K562 (cell line): Measurements from ENCODE around the gene ZNF219. TPM values are rescaled to one million over a fixed set of nuclear protein-coding genes. Genes with fewer than 3 reads are reported as not detected.

Experiments
- ARNT ChIP-seq, 2 experiments: fragments of 450-650 bp; IDR thresholded peaks; 2 replicates each; pipeline ENCODE4 v1.6.1; 2016; ENCODE audit warnings: mild to moderate bottlenecking in 1 of 2
- GABPB1 ChIP-seq: sonication (generic); formaldehyde crosslinking; IDR thresholded peaks from 2 replicates; pipeline ENCODE4 v1.8.0; 2022; ENCODE audit warnings: mild to moderate bottlenecking, missing genetic modification reagents
- GTF2F1 ChIP-seq: IDR thresholded peaks from 2 replicates; pipeline ENCODE4 v1.6.1; 2011; ENCODE audit warnings: low read depth, low read length, improper control_type of control experiment
- HNRNPK ChIP-seq: fragments of 200-400 bp; formaldehyde crosslinking; IDR thresholded peaks from one replicate; pipeline ENCODE4 v1.6.1; 2018; ENCODE audit warnings: mild to moderate bottlenecking, low read depth, low read length; ENCODE audit not compliant: poor library complexity, severe bottlenecking
- MCM7 ChIP-seq, 2 experiments: fragments of 450-650 bp; IDR thresholded peaks; 2 replicates each; pipeline ENCODE4 v1.6.1; 2016 to 2018
- TOE1 ChIP-seq, 2 experiments: fragments of 450-650 bp in 1 of 2; sonication (generic) in 1 of 2; formaldehyde crosslinking in 1 of 2; IDR thresholded peaks; 2 replicates each; pipeline versions ENCODE4 v1.7.1 to v1.8.0; 2016 to 2022; ENCODE audit warnings: borderline replicate concordance in 2 of 2, mild to moderate bottlenecking in 2 of 2, antibody characterized with exemption in 1 of 2, inconsistent platforms in 1 of 2, low read depth in 1 of 2, missing genetic modification reagents in 1 of 2, moderate library complexity in 1 of 2
- ZNF133 ChIP-seq: fragments of 250-450 bp; sonication (Bioruptor Pico); IDR thresholded peaks from 2 replicates; pipeline ENCODE4 v1.4.0; 2020; ENCODE audit warnings: mild to moderate bottlenecking
- ZNF143 ChIP-seq: sonication (generic); formaldehyde crosslinking; IDR thresholded peaks from 2 replicates; pipeline ENCODE4 v1.9.0; 2022; ENCODE audit warnings: mild to moderate bottlenecking, missing genetic modification reagents
- ZNF175 ChIP-seq: fragments of 200-800 bp; sonication (Bioruptor generic); IDR thresholded peaks from 2 replicates; pipeline ENCODE4 v1.6.1; 2016; ENCODE audit warnings: low read depth, mild to moderate bottlenecking, missing genetic modification characterization, missing compliant biosample characterization
- ZNF354B ChIP-seq: fragments of 250-450 bp; sonication (Bioruptor Pico); IDR thresholded peaks from 2 replicates; pipeline ENCODE4 v1.4.0; 2020
- ZNF717 ChIP-seq: fragments of 250-450 bp; sonication (Bioruptor Pico); IDR thresholded peaks from 2 replicates; pipeline ENCODE4 v1.5.0; 2021
- polyA plus RNA-seq, 8 experiments: library from polyadenylated mRNA; depleted of rRNA in 4 of 8; stranded (reverse) in 5 of 8; unstranded in 3 of 8; fragments of >200 nt; fragmentation: Nextera tagmentation in 2 of 8; fragmentation: Illumina TruSeq in 1 of 8; extraction: Ambion mirVana in 2 of 8; extraction: Trizol in 1 of 8; gene quantifications; 2 replicates each; pipeline versions ENCODE4 v1.2.1 to v1.2.3, GENCODE V29; 2011 to 2014; ENCODE audit warnings: inconsistent platforms in 1 of 8, missing spikeins in 1 of 8
- total RNA-seq, 7 experiments: library from RNA; depleted of rRNA in 6 of 7; stranded (reverse); fragments of >200 nt in 6 of 7; fragmentation: Illumina TruSeq in 2 of 7; extraction: Trizol in 2 of 7; gene quantifications; 2 replicates each; pipeline versions ENCODE4 v1.2.1 to v1.2.3, GENCODE V29; 2011 to 2021; ENCODE audit warnings: low replicate concordance in 1 of 7
- TF ChIP-seq, protein P1 (sequence below): fragments of 450-650 bp; IDR thresholded peaks from 2 replicates; pipeline ENCODE4 v1.6.1; 2016; ENCODE audit warnings: mild to moderate bottlenecking, moderate library complexity
- TF ChIP-seq, protein P2 (sequence below), 2 experiments: fragments of 150-350 bp in 1 of 2; IDR thresholded peaks; 2 replicates each; pipeline ENCODE4 v1.6.1; 2012 to 2016; ENCODE audit warnings: low read depth in 2 of 2, low read length in 2 of 2, mild to moderate bottlenecking in 1 of 2, moderate library complexity in 1 of 2

ZNF219 gene
- total and polyA plus RNA-seq, 9 of the 15 experiments (the other 6 are each of a cell fraction or from before 2014, with no cell fraction given), result 0.29 to 10.6 (median 2.8) TPM

DNA sequence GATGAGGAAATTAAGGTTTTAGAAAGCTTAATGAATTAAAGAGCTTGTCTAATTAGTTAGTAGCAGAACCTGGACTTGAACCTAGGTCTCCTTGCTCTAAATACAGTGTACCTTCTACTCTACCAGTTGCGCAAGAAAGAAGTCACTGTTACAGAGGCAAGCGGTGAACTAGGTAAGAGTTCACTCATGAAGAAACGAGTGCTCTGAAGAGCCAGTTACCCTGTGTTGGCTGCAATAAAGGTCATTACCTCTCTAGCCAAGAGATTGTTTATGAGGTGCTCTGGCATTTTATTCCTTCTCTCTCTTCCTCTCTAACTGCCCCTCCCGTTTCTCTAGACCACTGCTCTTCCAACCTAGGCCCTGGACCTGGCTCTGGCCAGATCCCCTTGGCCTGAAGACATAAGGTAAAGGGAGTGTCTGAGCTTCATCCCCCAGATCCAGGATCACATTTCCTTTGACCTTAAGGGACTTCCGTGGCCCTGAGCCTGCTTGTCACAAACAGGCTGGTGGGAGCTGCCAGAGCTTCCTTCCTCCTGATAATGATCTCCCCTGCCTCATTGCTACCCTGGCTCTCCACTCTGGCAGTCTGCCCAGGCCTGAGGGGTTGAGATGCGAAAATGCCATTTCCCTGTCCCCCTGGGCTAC is 54.4 kb downstream of the ZNF219 start (continued):
- TF ChIP-seq ZNF143 (CRISPR knock-in tag), result no peak
- TF ChIP-seq HNRNPK, result no peak
- no peak for TF ChIP-seq GABPB1 (CRISPR knock-in tag)
- no peak for TF ChIP-seq ARNT (IDR thresholded peaks at IDR 0.05)
- TF ChIP-seq ZNF354B (CRISPR knock-in tag), result no peak
- no peak for TF ChIP-seq ZNF175 (CRISPR knock-in tag)
- no peak for TF ChIP-seq ZNF133 (CRISPR knock-in tag)
- TF ChIP-seq, protein P1, sequence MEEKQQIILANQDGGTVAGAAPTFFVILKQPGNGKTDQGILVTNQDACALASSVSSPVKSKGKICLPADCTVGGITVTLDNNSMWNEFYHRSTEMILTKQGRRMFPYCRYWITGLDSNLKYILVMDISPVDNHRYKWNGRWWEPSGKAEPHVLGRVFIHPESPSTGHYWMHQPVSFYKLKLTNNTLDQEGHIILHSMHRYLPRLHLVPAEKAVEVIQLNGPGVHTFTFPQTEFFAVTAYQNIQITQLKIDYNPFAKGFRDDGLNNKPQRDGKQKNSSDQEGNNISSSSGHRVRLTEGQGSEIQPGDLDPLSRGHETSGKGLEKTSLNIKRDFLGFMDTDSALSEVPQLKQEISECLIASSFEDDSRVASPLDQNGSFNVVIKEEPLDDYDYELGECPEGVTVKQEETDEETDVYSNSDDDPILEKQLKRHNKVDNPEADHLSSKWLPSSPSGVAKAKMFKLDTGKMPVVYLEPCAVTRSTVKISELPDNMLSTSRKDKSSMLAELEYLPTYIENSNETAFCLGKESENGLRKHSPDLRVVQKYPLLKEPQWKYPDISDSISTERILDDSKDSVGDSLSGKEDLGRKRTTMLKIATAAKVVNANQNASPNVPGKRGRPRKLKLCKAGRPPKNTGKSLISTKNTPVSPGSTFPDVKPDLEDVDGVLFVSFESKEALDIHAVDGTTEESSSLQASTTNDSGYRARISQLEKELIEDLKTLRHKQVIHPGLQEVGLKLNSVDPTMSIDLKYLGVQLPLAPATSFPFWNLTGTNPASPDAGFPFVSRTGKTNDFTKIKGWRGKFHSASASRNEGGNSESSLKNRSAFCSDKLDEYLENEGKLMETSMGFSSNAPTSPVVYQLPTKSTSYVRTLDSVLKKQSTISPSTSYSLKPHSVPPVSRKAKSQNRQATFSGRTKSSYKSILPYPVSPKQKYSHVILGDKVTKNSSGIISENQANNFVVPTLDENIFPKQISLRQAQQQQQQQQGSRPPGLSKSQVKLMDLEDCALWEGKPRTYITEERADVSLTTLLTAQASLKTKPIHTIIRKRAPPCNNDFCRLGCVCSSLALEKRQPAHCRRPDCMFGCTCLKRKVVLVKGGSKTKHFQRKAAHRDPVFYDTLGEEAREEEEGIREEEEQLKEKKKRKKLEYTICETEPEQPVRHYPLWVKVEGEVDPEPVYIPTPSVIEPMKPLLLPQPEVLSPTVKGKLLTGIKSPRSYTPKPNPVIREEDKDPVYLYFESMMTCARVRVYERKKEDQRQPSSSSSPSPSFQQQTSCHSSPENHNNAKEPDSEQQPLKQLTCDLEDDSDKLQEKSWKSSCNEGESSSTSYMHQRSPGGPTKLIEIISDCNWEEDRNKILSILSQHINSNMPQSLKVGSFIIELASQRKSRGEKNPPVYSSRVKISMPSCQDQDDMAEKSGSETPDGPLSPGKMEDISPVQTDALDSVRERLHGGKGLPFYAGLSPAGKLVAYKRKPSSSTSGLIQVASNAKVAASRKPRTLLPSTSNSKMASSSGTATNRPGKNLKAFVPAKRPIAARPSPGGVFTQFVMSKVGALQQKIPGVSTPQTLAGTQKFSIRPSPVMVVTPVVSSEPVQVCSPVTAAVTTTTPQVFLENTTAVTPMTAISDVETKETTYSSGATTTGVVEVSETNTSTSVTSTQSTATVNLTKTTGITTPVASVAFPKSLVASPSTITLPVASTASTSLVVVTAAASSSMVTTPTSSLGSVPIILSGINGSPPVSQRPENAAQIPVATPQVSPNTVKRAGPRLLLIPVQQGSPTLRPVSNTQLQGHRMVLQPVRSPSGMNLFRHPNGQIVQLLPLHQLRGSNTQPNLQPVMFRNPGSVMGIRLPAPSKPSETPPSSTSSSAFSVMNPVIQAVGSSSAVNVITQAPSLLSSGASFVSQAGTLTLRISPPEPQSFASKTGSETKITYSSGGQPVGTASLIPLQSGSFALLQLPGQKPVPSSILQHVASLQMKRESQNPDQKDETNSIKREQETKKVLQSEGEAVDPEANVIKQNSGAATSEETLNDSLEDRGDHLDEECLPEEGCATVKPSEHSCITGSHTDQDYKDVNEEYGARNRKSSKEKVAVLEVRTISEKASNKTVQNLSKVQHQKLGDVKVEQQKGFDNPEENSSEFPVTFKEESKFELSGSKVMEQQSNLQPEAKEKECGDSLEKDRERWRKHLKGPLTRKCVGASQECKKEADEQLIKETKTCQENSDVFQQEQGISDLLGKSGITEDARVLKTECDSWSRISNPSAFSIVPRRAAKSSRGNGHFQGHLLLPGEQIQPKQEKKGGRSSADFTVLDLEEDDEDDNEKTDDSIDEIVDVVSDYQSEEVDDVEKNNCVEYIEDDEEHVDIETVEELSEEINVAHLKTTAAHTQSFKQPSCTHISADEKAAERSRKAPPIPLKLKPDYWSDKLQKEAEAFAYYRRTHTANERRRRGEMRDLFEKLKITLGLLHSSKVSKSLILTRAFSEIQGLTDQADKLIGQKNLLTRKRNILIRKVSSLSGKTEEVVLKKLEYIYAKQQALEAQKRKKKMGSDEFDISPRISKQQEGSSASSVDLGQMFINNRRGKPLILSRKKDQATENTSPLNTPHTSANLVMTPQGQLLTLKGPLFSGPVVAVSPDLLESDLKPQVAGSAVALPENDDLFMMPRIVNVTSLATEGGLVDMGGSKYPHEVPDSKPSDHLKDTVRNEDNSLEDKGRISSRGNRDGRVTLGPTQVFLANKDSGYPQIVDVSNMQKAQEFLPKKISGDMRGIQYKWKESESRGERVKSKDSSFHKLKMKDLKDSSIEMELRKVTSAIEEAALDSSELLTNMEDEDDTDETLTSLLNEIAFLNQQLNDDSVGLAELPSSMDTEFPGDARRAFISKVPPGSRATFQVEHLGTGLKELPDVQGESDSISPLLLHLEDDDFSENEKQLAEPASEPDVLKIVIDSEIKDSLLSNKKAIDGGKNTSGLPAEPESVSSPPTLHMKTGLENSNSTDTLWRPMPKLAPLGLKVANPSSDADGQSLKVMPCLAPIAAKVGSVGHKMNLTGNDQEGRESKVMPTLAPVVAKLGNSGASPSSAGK, result no peak
- no peak for TF ChIP-seq ZNF717 (CRISPR knock-in tag)
- TF ChIP-seq MCM7 (IDR thresholded peaks at IDR 0.05), result no peak
- TF ChIP-seq TOE1 (IDR thresholded peaks at IDR 0.05; ENCODE audit: borderline replicate concordance), result no peak
- TF ChIP-seq TOE1 (CRISPR knock-in tag; IDR thresholded peaks at IDR 0.05; ENCODE audit: borderline replicate concordance, low read depth), result no peak
- TF ChIP-seq GTF2F1, result no peak
- TF ChIP-seq, protein P2, sequence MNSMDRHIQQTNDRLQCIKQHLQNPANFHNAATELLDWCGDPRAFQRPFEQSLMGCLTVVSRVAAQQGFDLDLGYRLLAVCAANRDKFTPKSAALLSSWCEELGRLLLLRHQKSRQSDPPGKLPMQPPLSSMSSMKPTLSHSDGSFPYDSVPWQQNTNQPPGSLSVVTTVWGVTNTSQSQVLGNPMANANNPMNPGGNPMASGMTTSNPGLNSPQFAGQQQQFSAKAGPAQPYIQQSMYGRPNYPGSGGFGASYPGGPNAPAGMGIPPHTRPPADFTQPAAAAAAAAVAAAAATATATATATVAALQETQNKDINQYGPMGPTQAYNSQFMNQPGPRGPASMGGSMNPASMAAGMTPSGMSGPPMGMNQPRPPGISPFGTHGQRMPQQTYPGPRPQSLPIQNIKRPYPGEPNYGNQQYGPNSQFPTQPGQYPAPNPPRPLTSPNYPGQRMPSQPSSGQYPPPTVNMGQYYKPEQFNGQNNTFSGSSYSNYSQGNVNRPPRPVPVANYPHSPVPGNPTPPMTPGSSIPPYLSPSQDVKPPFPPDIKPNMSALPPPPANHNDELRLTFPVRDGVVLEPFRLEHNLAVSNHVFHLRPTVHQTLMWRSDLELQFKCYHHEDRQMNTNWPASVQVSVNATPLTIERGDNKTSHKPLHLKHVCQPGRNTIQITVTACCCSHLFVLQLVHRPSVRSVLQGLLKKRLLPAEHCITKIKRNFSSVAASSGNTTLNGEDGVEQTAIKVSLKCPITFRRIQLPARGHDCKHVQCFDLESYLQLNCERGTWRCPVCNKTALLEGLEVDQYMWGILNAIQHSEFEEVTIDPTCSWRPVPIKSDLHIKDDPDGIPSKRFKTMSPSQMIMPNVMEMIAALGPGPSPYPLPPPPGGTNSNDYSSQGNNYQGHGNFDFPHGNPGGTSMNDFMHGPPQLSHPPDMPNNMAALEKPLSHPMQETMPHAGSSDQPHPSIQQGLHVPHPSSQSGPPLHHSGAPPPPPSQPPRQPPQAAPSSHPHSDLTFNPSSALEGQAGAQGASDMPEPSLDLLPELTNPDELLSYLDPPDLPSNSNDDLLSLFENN (IDR thresholded peaks at IDR 0.05; ENCODE audit: low read depth in 2 of 2, low read length in 2 of 2), result no peak
